ENCODE results near the gene VRK3.
A peak's percentile ranks its signal among the peaks of the same experiment; 100 is the strongest.
"Not testable (repeated sequence)": the region's sequence is repeated elsewhere in the genome, so short reads cannot be mapped to it uniquely, and the experiment has no call there.

Gene VRK3

DNA sequence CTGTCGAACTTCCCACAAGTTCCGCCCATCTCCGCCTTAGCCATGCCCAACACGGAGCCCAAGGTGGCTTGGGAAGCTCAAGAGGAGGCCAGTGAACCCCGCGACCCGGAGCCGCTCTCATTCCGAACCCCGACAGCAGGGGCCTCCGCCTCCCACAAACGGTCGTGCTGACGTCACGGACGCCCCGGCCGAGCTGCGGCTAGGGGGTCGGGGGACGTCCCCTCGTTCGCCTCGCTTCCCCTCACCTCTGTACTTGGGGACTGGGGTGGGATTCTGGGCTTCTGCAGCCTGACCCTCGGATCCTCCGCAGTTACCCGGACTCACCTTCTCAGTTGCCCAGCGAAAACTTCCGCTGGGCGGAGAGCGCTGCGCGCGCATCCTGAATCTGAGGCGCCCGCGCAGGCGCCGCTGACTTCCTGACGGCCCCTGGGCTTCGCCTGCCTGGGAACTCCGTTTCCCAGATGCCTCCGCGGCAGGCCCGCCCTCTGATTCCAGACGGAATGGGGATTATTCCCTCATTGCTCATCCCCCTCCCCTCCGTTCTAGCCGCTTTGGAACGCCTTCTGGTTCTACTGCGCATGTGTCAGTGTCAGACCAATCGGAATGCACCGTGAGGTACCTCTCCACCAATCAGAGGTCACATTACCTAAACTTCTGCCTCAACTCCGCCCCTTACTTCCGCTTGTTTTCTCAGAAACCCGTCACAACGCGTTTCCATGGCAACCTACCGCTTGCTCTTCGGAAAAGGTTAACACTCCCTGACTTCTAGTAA, at the start of gene VRK3:
VRK3 (minus strand) TSS at position 351 of the 772 bp plus-strand sequence. CDS start 9,210 bp downstream, outside the sequence.
- DNase-seq = peak; percentile 100

DNA sequence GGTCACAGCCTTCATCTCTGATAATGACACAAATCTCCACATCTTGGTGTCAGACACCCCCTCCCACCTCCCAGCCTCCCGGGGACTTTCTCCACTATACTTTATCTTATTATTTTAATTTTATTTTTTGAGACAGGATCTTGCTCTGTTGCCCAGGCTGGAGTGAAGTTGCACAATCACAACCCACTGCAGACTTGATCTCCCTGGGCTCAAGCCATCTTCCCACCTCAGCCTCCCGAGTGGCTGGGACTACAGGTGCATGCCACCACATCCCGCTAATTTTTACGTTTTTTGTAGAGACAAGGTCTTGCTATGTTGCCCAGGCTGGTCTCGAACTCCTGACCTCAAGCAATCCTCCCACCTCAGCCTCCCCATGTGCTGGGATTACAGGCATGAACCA, 43.2 kb upstream of the VRK3 start:
- not testable (repeated sequence) for DNase-seq

GRCh38 chr19:50067575-50067974, 42.4 kb upstream of the VRK3 start:
- no peak for DNase-seq

DNA sequence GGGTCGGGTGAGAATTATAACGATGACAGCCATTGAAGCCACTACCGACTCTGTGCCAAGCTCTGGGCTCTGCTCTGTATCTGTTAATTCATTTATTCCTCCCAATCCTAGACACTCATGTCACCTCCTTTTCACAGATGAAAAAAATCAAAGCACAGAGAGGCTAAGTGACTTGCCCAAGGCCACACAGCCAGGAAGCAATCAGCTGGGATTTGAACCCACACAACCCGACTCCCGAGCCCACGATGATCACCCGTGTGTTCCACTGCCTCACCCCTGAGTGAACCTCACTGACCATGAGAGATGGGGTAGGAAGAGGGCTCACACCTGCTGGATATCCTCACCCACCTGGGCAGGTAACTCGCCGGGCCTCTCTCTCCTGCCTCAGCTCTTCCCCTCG, 40.8 kb upstream of the VRK3 start:
- DNase-seq = no peak

DNA sequence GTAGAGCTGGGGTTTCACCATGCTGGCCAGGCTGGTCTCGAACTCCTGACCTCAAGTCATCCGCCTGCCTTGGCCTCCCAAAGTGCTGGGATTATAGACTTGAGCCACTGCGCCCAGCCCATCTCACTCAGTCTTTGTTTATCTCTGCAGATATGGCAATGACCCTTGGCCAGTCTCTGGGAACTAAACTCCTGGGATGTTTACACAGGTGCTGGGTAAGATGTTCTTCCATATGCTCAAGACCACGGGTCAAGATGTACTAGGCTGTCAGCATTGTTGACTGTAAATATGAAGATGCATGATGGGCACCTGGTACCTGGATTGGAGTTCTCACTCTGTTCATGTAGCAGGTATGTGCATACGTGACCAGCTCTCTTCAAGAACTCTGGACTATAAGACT, 36.5 kb upstream of the VRK3 start:
- DNase-seq = no peak

GRCh38 chr19:50060107-50060506, 34.9 kb upstream of the VRK3 start:
- no peak for DNase-seq

DNA sequence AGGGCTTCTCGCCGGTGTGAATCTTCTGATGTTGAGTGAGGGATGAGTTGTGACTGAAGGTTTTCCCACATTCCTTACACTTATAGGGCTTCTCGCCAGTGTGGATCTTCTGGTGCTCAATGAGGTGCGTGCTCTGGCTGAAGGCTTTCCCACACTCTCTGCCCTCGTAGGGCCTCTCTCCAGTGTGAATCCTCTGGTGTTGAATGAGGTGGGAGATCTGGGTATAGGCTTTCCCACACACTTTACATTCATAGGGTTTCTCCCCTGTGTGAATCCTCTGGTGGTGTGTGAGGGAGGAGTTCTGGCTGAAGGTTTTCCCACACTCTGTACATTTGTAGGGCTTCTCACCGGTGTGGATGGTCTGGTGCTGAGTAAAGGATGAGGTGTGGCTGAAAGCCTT, 33.9 kb upstream of the VRK3 start:
- DNase-seq = no peak

- DNase-seq = no peak
Observed at GRCh38 chr19:50058425-50058824, 33.3 kb upstream of the VRK3 start.

DNA sequence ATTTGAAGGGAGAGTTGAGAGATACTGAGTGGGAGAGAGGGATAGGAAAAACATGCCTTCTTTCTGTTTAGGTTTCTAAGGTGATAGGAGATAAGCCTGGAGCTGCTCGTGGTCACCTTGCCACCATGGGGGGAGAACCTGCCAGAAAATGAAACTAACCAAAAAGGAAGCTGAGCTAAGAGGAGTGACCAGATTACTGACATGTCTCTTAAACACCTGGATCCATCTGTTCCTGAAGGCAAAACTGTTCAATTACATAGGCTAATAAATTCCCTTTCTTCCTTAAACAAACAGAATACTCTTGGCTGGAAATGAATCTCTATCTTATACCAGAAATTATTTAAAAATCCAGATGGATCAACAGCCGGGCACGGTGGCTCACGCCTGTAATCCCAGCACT, 27.9 kb upstream of the VRK3 start:
- DNase-seq = no peak

GRCh38 chr19:50051964-50052363, 26.8 kb upstream of the VRK3 start:
- no peak for DNase-seq

- DNase-seq = not testable (repeated sequence)
Observed at GRCh38 chr19:50051228-50051895, 26.2 kb upstream of the VRK3 start.

DNA sequence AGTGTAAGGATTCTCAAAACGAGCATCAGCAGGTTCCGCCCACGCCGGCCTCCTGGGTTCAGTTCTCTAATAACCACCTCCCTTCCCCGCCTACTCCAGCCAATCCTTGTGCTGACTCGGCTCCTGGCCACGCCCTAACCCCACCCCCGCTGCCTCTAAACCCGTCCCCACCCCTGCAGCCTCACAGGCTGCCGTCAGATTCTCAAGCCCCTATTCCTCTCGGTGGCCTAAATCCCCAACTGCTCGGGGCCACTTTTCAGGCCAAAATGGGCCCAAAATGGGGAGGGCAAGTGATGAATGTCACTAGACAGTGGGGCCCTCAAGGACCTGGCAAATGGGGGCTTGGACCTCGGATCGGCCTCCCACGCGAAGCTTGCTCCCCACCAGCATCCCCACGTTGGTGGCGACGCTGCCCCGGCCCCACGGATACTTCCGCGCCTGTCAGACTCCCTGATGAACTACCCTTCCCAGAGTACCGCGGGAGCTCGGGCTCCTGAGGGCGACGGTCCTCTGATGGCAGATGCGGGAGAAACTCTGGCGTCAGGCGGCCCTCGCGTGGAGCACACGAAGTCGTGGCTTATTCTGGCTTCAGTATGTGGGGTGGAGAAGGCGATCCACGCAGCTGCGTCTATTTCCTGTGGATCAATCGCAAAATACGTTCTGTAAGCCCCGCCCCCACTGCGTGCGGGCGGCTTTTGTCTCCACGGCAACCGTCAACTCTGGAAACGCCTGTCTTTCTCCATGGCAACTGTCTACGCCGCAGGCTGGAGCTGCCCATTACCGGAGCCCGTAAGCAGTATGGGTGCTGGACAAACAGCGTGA, 25.4 kb upstream of the VRK3 start:
- no peak for DNase-seq

DNA sequence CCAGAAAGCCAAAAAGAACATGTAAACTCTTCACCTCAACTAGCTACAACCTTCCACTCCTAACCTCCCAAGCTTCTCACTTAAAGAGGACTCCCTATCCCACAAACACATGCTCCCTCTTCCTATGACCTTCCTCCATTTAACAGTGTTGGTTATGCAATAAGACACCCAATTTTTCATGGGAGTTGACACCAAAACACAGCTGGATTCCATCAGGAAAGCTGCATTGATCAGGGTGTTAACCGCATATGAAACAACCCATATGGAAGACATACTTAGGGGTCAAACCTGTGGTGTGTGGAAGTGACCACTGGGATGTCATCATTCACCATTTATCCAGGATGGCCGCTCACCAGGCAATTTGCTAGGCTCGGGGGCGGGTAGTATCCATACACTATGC, 22.5 kb upstream of the VRK3 start:
- no peak for DNase-seq

GRCh38 chr19:50046649-50047503, 21.7 kb upstream of the VRK3 start:
- no peak for DNase-seq

GRCh38 chr19:50044922-50045321, 19.8 kb upstream of the VRK3 start:
- no peak for DNase-seq

- no peak for DNase-seq
Observed at GRCh38 chr19:50043967-50044366, 18.8 kb upstream of the VRK3 start.

DNA sequence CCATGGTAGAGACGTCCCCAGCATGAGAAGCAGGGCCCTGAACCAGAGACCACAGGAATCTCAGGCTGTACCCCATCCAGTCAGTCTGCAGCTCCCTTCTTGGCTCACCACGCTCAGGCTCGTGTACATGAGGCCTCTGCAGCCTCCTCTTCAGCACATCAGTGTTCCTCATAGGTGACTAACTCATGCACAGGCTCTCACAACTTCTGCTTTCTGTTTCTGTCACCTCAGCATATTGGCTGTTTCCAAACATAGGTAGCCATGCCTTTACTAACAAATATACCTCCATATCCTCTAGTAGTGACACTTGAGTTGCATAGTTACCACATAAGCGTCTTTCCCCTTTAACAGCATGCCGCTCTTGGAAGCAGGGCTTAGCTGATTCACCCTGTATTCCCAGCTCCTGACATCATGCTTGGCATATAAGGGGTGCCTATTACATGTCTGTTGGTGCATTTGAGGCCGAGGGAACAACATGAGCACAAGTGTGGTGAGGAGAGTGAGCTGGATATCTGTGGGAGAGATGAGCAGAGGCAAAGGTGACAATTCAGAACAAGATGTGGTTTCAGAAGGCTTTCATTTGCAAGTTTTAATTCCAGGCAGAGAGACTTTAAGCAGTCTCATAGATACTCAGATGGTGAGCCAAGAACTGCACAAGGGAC, 17.3 kb upstream of the VRK3 start:
- no peak for DNase-seq

- DNase-seq = no peak
Observed at GRCh38 chr19:50040967-50041366, 15.8 kb upstream of the VRK3 start.

DNA sequence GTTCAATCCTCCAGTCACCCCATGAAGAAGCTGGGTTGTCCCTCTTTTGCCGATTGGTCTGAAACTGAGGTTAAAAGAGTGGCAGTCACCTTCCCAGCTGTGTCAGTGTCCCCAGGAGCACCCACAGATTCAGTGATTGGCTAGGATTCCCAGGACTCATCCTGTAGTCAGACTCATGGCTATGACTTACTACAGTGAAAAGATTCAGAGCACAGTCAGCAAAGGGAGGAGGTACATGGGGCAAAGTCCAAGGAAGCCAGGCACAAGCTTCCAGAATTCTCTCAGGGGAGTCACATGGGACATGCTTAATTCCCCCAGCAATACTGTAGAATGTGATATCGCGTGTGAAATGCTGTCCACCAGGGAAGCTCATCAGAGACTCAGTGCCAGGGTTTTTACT, 14.8 kb upstream of the VRK3 start:
- DNase-seq = no peak

DNA sequence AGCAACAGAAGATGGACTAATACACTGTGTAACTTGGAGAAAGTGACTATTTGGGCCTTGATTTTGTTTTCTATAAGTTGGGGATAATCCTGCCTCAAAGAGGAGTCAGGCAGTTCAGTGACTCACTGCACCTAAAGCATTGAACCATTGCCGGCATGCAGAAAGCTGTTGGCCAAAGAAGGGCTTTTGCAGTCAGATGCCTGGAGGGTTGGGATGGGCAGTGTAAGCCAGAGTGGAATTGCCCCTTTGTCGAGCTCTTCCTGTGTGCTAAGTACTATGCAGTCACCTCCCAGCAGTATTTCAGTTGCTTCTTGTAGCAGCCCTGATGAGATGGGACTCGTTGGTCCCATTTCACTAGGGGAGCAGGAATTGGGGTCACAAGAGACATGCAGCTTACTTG, 11.7 kb upstream of the VRK3 start:
- DNase-seq = no peak

- DNase-seq = no peak
Observed at GRCh38 chr19:50030937-50031336, 5.8 kb upstream of the VRK3 start.

DNA sequence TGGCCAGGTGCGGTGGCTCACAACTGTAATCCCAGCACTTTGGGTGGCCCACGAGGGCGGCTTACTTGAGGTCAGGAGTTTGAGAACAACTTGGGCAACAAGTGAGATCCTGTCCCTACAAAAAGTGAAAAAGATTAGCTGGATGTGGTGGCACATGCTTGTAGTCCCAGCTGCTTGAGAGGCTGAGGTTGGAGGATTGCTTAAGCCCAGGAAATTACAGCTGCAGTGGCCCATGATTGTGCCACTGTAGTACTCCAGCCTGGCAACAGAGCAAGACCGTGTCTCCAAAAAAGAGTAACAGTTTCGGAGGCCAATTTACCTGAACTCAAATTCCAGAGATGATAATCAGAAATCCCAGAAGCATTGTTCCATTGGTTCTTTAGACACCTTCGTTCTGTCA, 5.1 kb upstream of the VRK3 start:
- no peak for DNase-seq
